HCT116 (cell line): ENCODE results near the gene DPP6. TPM values are rescaled to one million over a fixed set of nuclear protein-coding genes. Genes with fewer than 3 reads are reported as not detected.

Source experiments
- ATAC-seq: fragments of 200-7000 bp; cut with Tn5 transposase; 2 replicates; pipeline ENCODE4 v1.9.1; 2020; ENCODE audit warnings: mild to moderate bottlenecking, moderate library complexity
- BruUV-seq: library from RNA; stranded (reverse); fragments of 400-500 nt; replicated peaks from 2 replicates; lab custom pipeline; 2021; lab: Mats Ljungman, UMichigan
- CTCF ChIA-PET: fragments of 300-600 bp; sonication (Branson Sonifier 250); formaldehyde crosslinking; loops from one replicate; lab custom pipeline; 2021; ENCODE audit warnings: antibody characterized with exemption; lab: Charles Lee
- POLR2A ChIA-PET: fragments of 300-600, 350-600 bp; sonication (Branson Sonifier 250); formaldehyde crosslinking; loops from one replicate; lab custom pipeline; 2021; ENCODE audit warnings: antibody characterized with exemption; lab: Charles Lee
- RAD21 ChIA-PET, 2 experiments: fragments of 300-600 bp; sonication (Branson Sonifier 250); formaldehyde crosslinking; loops; one replicate each; lab custom pipeline; 2023; ENCODE audit warnings: low total read pairs in 2 of 2; ENCODE audit not compliant: uncharacterized antibody in 2 of 2, unreplicated experiment in 2 of 2, low non-redundant PET in 1 of 2; lab: Charles Lee
- DNase-seq: peaks from one replicate; pipeline ENCODE4 v3.0.0-alpha.2; 2010; ENCODE audit warnings: low read depth, low spot score
- H2AFZ ChIP-seq: fragments of 200-600 bp; shearing (Covaris generic), sonication (generic); 2 replicates; pipeline ENCODE4 v1.6.1; 2017; ENCODE audit warnings: low read depth, mixed run types, mixed read lengths, antibody characterized with exemption, low read length; ENCODE audit not compliant: poor library complexity, severe bottlenecking
- H3K27ac ChIP-seq: 2 replicates; pipeline ENCODE4 v1.5.1; 2012; ENCODE audit warnings: low read depth, low read length
- H3K27me3 ChIP-seq: fragments of 200-600 bp; sonication (generic); 2 replicates; pipeline ENCODE4 v1.6.1; 2016; ENCODE audit warnings: mixed run types, low read length, mixed read lengths; ENCODE audit not compliant: insufficient read depth
- H3K36me3 ChIP-seq, 2 experiments: fragments of 200-500 bp in 1 of 2; fragments of 200-600 bp in 1 of 2; sonication (Bioruptor generic) in 1 of 2; sonication (generic) in 1 of 2; 2 replicates each; pipeline versions ENCODE4 v1.5.1 to v1.6.1; 2014 to 2016; ENCODE audit warnings: low read length in 2 of 2, inconsistent platforms in 1 of 2, mixed read lengths in 1 of 2, mixed run types in 1 of 2; ENCODE audit not compliant: insufficient read depth in 2 of 2, control insufficient read depth in 1 of 2
- H3K4me1 ChIP-seq, 2 experiments: fragments of 200-600 bp in 1 of 2; sonication (generic) in 1 of 2; 2 replicates each; pipeline versions ENCODE4 v1.5.1 to v1.6.1; 2012 to 2017; ENCODE audit warnings: low read length in 2 of 2, inconsistent platforms in 1 of 2, mild to moderate bottlenecking in 1 of 2, mixed read lengths in 1 of 2, mixed run types in 1 of 2, moderate library complexity in 1 of 2; ENCODE audit not compliant: insufficient read depth in 2 of 2, control insufficient read depth in 1 of 2
- H3K4me2 ChIP-seq: fragments of 200-600 bp; sonication (generic); 2 replicates; pipeline ENCODE4 v1.6.1; 2017; ENCODE audit warnings: mixed run types, low read length, mixed read lengths
- H3K4me3 ChIP-seq, 2 experiments: fragments of 200-600 bp in 1 of 2; sonication (generic) in 1 of 2; replicated peaks in 1 of 2; 2 replicates each; pipeline ENCODE4 v1.5.1; 2011 to 2016; ENCODE audit warnings: low read length in 2 of 2, control low read depth in 1 of 2, low read depth in 1 of 2, mild to moderate bottlenecking in 1 of 2, mixed read lengths in 1 of 2, mixed run types in 1 of 2
- H3K79me2 ChIP-seq: fragments of 200-600 bp; sonication (generic); 2 replicates; pipeline ENCODE4 v1.6.1; 2017; ENCODE audit warnings: mild to moderate bottlenecking, mixed run types, low read length, moderate library complexity, mixed read lengths; ENCODE audit not compliant: insufficient read depth
- H3K9ac ChIP-seq: fragments of 200-600 bp; sonication (generic); 2 replicates; pipeline ENCODE4 v1.6.1; 2016; ENCODE audit warnings: low read length, mixed read lengths
- H3K9me2 ChIP-seq: fragments of 200-600 bp; sonication (generic), shearing (Covaris generic); 2 replicates; pipeline ENCODE4 v1.6.1; 2017; ENCODE audit warnings: mixed run types, mild to moderate bottlenecking, moderate library complexity; ENCODE audit not compliant: insufficient read depth
- H3K9me3 ChIP-seq, 2 experiments: fragments of 200-500 bp in 1 of 2; fragments of 200-600 bp in 1 of 2; sonication (Bioruptor generic) in 1 of 2; sonication (generic) in 1 of 2; 2 replicates each; pipeline ENCODE4 v1.6.1; 2014 to 2017; ENCODE audit warnings: low read length in 2 of 2, mixed read lengths in 2 of 2, inconsistent platforms in 1 of 2, low read depth in 1 of 2, mild to moderate bottlenecking in 1 of 2, mixed run types in 1 of 2, moderate library complexity in 1 of 2; ENCODE audit not compliant: control insufficient read depth in 1 of 2, insufficient read depth in 1 of 2
- H4K20me1 ChIP-seq: fragments of 200-600 bp; sonication (generic), shearing (Covaris generic); 2 replicates; pipeline ENCODE4 v1.6.1; 2017; ENCODE audit warnings: mixed run types, mild to moderate bottlenecking, moderate library complexity; ENCODE audit not compliant: insufficient read depth
- ATF3 ChIP-seq: IDR thresholded peaks from 2 replicates; pipeline ENCODE4 v1.6.1; 2012
- CBX3 ChIP-seq: IDR thresholded peaks from 2 replicates; pipeline ENCODE4 v1.6.1; 2012; ENCODE audit warnings: low read depth
- CEBPB ChIP-seq: IDR thresholded peaks from 2 replicates; pipeline ENCODE4 v1.6.1; 2012; ENCODE audit warnings: low read depth
- CTCF ChIP-seq, 3 experiments: fragments of 200-600 bp in 1 of 3; sonication (generic) in 1 of 3; IDR thresholded peaks in 2 of 3; conservative IDR thresholded peaks in 1 of 3; 2 replicates each; pipeline ENCODE4 v1.5.1; 2012 to 2017; ENCODE audit warnings: low read depth in 2 of 3, low read length in 2 of 3, antibody characterized with exemption in 1 of 3, borderline replicate concordance in 1 of 3, control low read depth in 1 of 3, mild to moderate bottlenecking in 1 of 3, mixed read lengths in 1 of 3, mixed run types in 1 of 3, moderate library complexity in 1 of 3; ENCODE audit not compliant: insufficient read depth in 1 of 3
- EGR1 ChIP-seq: IDR thresholded peaks from 2 replicates; pipeline ENCODE4 v1.6.1; 2012; ENCODE audit warnings: low read depth
- ELF1 ChIP-seq: IDR thresholded peaks from 2 replicates; pipeline ENCODE4 v1.6.1; 2012; ENCODE audit warnings: low read depth, borderline replicate concordance
- EZH2 ChIP-seq: fragments of 200-600 bp; sonication (generic); IDR thresholded peaks from 2 replicates; pipeline ENCODE4 v1.6.1; 2017; ENCODE audit warnings: antibody characterized with exemption, mixed run types
- FOSL1 ChIP-seq: IDR thresholded peaks from 2 replicates; pipeline ENCODE4 v1.6.1; 2012; ENCODE audit warnings: low read depth
- JUND ChIP-seq: IDR thresholded peaks from 2 replicates; pipeline ENCODE4 v1.6.1; 2012
- MAX ChIP-seq: IDR thresholded peaks from 2 replicates; pipeline ENCODE4 v1.6.1; 2012
- POLR2AphosphoS5 ChIP-seq: IDR thresholded peaks from 2 replicates; pipeline ENCODE4 v1.6.1; 2011; ENCODE audit warnings: mild to moderate bottlenecking, low read depth, low read length, moderate library complexity
- RAD21 ChIP-seq: IDR thresholded peaks from 2 replicates; pipeline ENCODE4 v1.6.1; 2012; ENCODE audit warnings: low read depth, mild to moderate bottlenecking
- REST ChIP-seq: IDR thresholded peaks from 2 replicates; pipeline ENCODE4 v1.6.1; 2012; ENCODE audit warnings: low read depth
- SRF ChIP-seq: IDR thresholded peaks from 2 replicates; pipeline ENCODE4 v1.6.1; 2012; ENCODE audit warnings: low read depth
- YY1 ChIP-seq: IDR thresholded peaks from 2 replicates; pipeline ENCODE4 v1.6.1; 2011; ENCODE audit warnings: low read length, low read depth, moderate library complexity, mild to moderate bottlenecking; ENCODE audit not compliant: insufficient replicate concordance; ENCODE audit errors: extremely low read depth
- ZBTB33 ChIP-seq: IDR thresholded peaks from 2 replicates; pipeline ENCODE4 v1.6.1; 2011; ENCODE audit warnings: mild to moderate bottlenecking, low read length, moderate library complexity; ENCODE audit not compliant: insufficient replicate concordance; ENCODE audit errors: extremely low read depth
- ZNF274 ChIP-seq: fragments of 200-500 bp; sonication (Bioruptor generic); IDR thresholded peaks from 2 replicates; pipeline ENCODE4 v1.6.1; 2014; ENCODE audit warnings: mild to moderate bottlenecking, low read depth, low read length, inconsistent platforms
- intact Hi-C: fragments of 100-400 bp; cut with micrococcal nuclease; formaldehyde crosslinking; loops from 2 replicates; pipeline ENCODE4 v1.10.0; 2022
- total RNA-seq: library from RNA; stranded (reverse); gene quantifications from one replicate; pipeline ENCODE4 v1.2.1, GENCODE V29; 2021; ENCODE audit not compliant: unreplicated experiment

DPP6 gene
- total RNA-seq, 1 experiment from 2014 or later = not detected

GRCh38 chr7:154676422-154677073 is 624.4 kb downstream of the DPP6 start:
- ATAC-seq (peak; percentile 38; the same call in 1 of the 2 replicates), DNase-seq (no peak)
- Histone ChIP-seq H3K27me3 (no peaks in the 10 kb centered on the region), H3K9ac (no peak overlapping the region), H2AFZ (no peak overlapping the region), H3K4me1 (no peaks in the 10 kb centered on the region), H3K79me2 (no peaks in the 10 kb centered on the region), H3K9me3 (no peaks in the 10 kb centered on the region; a peak in 1 of 4 replicates), H3K9me2 (no peaks in the 10 kb centered on the region), H4K20me1 (no peaks in the 10 kb centered on the region), H3K27ac (no peak overlapping the region), H3K4me3 (no peak overlapping the region), H3K36me3 (no peaks in the 10 kb centered on the region), H3K4me2 (no peak overlapping the region)
- TF ChIP-seq POLR2AphosphoS5 = no peak
- TF ChIP-seq REST = no peak
- TF ChIP-seq CTCF (IDR thresholded peaks at IDR 0.05 in 2 of 3, conservative IDR thresholded peaks at IDR 0.05 in 1 of 3; ENCODE audit: borderline replicate concordance in 1 of 3, insufficient read depth in 1 of 3, low read depth in 2 of 3, low read length in 2 of 3) = no peak
- TF ChIP-seq SRF = no peak
- TF ChIP-seq ZBTB33 = no peak
- no peak for TF ChIP-seq RAD21
- no peak for TF ChIP-seq CEBPB
- no peak for TF ChIP-seq JUND
- no peak for TF ChIP-seq YY1
- TF ChIP-seq MAX = no peak
- no peak for TF ChIP-seq ZNF274
- no peak for TF ChIP-seq FOSL1
- no peak for TF ChIP-seq CBX3
- no peak for TF ChIP-seq EZH2
- no peak for TF ChIP-seq ATF3
- no peak for TF ChIP-seq EGR1
- TF ChIP-seq ELF1 = no peak
- ChIA-PET RAD21 (no interaction called here), POLR2A (no interaction called here), CTCF (no interaction called here)
- intact Hi-C loops = no loop called here
- BruUV-seq = no TSS peak
